ENCODE measurements around the gene RIMS3.
A peak's percentile ranks its signal among the peaks of the same experiment; 100 is the strongest.

The RIMS3 gene

DNA sequence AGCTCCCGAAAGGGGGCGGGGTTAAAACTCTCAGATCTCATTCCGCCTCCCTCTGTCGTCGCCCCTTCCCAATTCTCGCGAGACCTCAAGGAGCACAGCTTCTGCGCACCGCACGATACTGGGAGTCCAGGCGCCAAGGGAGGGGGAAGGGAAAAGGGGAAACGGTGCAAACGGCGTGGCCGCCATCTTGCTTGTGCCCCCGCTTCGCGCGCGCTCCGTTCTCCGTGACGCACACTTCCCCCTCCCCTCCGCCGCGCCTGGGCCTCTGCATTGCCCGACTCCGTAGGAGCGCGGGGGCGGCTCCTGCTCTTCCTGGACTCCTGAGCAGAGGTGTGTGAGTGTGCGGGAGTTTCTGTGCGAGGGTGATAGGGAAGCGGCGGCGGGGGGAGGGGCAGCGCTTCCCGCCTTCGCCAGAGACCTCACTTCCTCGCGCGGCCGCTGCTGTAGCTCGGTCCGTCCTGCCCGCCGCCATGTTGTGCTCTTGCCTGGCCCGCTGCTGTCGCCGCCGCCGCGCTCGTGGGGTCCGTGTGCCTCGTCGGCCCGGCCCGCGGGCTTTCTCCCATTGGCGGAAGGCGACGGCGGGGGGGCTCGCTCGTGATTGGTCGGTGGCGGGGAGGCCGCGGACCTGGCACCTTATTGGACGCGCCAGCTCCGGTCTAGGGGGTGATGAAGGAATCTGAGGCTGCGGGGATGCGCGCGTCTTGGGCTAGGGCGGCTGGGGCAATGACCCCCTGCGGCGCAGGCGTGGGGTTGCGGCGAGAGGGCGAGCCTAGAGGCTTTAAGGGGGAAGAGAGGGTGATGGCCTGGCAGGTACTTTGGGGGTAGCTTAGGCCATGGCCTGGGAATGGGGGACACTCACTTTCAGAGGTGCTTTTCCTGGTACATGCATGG is 26.3 kb upstream of the RIMS3 start, which contains the start of gene NFYC:
TSS of gene NFYC (plus strand) at position 167 of the 891 bp plus-strand sequence. CDS start 47,140 bp downstream, outside the sequence.
- peak; percentile 94 for DNase-seq (ENCODE audit: low read depth, low spot score)

DNA sequence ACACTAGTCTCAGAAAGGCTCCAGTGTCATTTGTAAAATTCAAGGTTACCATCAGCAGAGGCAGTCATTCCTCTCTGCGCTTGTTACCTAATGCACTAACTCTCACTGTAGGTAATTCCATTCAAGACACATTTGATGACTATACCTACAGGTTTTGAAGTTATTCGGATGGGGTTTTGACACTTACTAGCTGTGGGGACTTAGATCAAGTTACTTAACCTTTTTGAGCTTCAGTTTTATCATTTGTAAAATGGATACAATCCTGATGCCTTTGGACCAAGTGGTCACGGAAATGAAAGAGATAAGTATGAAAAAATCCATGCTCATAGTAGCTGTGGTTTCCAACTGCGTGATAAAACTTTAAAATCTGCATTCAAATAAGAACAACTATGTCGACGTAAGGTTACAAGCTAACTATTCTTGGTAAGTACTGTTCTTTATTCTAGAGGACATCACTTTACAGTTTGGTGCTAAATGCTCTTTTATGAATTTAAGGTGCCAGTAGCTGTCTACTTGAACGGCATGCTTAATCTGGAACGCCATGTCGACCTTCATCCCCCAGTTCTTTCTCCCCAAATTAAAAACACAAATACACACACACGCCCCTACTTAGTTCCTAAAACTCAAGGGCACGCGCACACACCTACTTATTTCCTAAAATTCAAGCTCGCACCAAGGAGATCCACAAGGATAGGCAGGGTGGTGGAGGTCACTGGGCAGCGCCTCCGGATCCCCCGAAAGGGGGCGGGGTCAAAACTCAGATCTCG is 25.5 kb upstream of the RIMS3 start:
- DNase-seq (ENCODE audit: low read depth, low spot score): no peak

DNA sequence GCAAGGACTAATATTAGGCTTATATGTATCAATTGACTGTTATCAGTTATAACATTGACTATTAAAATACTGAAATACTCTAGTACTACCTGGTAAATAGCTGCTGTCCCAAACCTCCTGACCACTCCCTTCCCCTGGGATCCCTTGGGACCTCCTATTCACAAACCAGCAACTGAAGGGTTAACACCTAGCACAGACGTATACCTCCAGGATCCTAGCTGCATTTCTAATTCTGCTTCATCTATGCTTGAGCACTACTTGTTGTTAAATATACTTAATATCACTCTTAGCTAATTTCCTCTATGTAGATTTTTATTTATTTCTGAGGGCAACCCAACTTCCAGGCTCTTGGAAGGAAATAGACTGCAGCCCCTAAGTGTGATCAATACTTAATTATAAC is 24.3 kb upstream of the RIMS3 start:
- DNase-seq (ENCODE audit: low read depth, low spot score): no peak

DNA sequence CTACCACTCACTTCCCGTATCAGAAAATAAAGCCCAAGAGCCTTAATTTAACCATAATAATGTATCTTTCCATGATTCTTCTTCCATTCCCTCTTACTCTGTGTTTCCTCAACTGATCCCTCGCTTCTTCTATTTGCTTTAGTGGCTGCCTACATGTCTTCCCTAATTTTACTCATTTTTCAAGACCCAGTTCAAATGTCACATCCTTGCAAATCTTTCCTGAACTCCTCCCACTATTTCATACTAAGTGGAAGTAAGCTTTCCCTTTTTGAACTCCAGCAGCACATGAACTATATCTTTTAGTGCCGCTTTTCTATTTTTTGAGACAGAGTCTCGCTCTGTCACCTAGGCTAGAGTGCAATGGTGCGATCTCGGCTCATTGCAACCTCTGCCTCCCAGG is 22.2 kb upstream of the RIMS3 start:
- no peak for DNase-seq (ENCODE audit: low read depth, low spot score)

DNA sequence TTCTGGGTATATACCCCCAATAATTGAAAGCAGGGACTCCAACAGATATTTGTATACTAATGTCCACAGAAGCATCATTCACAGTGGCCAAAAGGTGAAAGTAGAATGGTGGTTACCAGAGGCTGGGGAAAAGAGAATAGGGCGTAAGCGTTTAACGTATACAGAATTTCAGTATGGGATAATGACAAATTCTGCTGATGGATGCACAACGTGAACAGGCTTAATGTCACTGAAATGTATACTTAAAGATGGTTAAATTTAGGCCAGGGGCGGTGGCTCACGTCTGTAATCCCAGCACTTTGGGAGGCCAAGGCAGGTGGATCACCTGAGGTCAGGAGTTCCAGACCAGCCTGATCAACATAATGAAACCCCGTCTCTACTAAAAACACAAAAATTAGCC is 21.6 kb upstream of the RIMS3 start:
- DNase-seq (ENCODE audit: low read depth, low spot score): no peak

DNA sequence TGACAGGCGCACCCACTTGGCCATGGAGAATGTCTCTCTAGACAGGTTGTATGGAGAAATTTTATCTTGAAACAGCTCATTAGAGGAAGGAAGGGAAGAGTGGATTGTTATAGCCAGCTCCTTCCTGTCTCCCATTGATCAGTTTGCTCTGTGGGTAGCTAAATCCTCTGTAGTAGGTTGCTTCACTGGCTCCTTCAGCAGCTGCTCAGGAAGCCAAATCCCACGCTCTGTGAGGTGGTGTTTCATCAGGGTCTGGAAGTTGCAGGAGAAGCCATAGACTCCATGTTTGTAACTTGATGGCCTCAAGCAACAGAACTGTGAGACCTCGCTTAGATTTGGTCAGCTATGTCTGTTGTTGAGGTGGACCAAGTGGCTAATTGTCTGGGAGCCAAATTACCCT is 19.2 kb upstream of the RIMS3 start:
- DNase-seq (ENCODE audit: low read depth, low spot score): no peak

DNA sequence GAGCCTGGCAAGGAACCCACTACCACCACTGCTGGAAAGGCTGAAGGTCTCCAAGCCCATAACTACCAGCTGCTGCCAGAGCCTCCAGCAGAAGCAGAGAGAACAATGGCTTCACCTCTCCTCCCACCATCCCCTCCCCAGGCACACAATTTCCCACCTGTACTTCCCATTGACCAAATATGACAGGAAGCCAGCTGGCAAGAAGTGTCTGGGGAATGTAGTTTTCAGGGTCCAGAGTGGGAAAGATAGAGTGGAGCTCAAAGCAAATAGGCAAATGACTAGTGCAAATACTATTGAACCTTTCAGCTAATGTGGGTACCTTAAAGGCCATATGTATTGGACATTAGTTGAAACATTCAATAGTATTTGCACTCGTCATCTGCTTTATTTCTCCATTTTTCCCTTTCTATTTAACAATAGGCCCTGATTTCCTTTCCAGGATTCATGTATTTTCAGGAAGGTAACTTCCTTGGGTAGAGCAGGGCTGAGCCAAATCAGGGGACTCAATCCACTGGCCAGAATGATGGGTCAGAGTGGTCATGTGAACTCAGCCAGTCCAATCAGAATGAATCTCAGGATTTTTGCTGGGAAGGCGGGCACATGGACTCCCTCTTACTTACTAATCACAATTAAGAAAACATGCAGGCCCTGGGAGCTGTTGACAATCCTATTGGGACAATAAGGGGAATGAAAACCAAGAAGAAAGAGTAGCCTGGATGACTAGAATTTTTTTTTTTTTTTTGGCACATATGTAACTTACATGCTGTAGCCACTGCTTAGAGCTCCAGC is 13.9 kb upstream of the RIMS3 start:
- DNase-seq (ENCODE audit: low read depth, low spot score): no peak

DNA sequence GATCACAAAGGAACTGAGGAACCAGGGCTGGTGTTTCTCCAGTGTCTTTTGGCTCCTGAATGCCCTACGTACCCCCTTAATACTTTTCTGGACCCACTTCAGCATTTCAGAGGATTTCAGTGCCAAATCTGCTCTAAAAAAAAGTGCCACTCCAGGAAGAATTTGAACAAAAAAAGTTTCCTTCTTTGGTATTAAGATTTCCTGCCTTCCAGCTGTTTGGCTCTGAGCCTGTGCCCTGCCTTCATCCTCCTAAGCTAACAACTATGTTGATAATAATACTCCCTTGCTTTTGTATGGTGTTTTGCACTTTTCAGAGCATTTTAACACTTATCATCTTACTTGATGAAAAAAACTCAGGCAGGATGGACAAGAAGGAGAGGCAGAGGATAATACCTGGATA is 11.0 kb upstream of the RIMS3 start:
- no peak for DNase-seq (ENCODE audit: low read depth, low spot score)

DNA sequence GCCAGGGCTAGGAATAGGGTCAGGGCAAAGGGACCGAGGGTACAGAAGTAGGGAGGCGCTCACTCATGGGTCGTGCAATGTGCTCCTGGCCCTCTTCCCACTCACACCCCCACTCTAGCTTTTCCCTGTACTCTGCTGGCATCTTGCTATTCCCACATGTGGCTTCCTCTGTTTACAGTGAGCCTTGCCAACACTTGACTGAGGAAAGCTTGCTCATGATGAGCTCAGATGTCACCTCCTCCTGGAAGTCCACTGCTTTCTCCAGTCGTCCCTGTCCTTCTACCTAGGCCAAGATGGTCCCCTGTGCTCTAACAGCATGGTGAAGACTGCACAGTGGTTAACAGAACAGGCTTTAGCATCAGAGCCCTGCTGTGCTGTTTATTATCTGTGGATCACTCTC is 8.0 kb upstream of the RIMS3 start:
- no peak for DNase-seq (ENCODE audit: low read depth, low spot score)

DNA sequence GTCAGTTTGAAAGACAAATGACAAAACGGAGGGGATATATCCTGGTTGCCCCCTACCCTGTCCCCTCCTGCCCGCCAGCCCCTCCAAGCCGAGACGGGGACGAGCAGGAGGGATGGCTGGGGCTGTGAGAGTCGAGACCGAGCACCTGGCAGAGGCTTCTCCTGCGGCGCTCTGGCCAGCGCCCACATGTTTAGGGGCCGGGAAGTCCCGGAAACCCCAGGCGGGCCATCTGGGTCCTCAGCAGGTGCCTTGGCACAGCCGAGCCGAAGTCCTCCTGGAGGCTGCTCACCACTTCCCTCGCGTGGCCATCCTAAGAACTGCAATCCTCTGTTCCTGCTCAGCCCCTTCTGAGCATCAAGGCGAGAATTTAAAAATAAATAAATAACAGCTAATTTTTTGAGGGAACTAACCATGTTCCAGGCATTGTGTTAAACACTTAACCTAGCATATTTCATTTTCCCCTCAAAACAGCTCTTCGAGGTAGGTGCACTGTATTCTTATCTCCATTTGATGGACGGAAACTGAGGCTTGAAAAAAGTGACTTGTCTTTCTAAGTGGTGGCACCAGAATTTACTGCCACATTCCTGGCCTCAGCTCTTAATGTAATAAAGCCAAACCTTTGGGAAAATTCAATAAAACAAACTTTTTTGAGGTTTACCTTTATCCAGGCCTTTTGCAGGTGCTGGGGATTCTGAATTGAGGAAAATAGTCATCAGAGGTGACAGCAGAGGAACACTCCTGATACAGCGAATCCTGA is 3.5 kb upstream of the RIMS3 start:
- DNase-seq (ENCODE audit: low read depth, low spot score): no peak

DNA sequence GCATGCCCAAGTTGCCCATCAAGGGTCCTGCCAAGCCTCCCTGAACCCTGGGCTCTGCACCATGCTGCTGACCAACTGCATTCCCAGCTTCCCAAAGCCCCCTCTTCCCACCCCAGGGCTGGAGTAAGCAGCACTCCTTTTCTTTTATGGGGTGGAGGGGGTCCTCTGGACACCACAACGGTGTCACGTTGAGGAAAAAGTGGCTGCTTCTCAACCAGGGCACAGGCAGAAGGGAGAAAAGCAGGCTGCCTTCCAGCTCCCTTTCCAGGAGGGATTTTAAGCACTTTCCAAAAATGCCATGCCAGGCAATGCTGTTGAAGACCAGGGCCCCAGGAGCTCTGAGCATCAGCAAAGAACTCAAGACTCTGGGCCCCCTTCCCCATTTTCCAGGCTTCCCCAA is 691 bp downstream of the RIMS3 start:
- no peak for DNase-seq (ENCODE audit: low read depth, low spot score)

DNA sequence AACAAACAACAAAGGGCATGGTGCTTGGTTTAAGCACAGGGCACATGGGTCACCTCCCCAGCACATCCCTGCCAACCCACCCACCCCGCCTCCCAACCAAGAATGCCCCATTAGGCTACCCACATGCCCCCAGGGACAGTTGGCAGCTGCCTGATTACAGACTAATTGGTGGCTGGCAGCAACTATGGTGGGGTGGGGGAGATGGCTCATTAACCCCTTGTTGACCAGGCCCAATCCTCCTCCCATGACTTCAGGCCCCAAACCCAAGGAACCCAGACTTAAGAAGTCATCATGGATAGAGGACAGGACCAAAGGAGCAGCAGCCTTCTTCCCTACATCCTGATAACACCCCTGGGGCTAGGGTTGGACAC is 1.3 kb downstream of the RIMS3 start:
- DNase-seq (ENCODE audit: low read depth, low spot score): no peak

DNA sequence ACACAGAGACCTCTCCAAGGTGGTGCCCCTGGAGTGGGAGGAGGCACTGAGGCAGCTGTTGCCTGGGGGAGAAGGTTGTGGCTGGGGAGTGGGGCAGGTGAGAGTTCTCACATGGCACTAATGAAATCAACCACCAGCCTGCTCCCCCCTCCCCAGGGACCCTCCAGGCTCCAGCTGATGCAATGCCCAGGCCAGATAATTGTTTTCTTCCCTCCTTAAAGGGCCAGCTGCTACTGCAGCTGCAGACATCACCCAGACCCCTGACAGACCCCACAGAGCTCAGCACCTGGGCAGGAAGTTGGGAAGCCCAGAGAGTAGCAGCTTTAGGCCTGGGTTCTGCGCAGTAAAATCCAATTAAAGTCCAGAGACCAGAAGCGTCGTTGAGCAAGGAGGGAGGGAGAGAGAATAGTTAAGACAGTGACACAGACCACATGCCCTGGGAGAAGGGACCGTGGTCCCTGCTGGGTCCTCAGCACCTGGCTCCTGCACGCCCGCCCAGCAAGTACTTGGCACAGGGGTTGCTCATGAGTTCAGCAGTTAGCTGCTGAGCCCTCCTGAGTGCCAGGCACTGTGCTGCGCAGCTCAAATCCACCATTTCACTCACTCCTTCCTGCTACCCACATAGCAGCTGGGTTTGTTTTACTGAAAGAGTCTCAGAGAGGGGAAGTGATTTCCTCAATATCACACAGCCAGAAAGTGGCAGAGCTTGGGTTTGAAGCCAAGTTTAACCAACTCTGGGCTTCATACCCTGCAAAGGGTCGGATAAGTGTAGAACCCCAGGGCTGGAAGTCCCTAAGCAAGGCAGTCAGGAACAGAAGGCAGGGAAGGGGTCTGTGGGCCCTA is 1.9 kb downstream of the RIMS3 start:
- no peak for DNase-seq (ENCODE audit: low read depth, low spot score)

DNA sequence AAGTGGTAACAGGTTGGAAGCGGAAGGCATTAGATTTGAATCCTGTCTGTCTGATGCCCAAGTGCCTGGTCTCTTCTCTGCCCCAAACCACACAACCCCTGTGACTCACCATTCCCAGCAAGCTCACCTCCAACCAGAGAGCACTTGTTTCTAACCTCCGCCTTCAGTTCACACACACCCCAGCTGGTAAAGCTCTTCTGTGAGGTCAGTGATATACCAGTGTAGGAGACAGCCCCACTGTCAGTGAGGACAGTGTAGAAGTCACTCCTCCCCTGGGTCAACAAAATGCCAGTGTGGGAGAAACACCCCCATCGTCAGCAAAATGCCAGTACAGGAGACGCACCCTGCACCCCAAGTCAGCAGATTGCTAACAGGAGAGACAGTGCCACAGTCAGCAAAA is 2.6 kb downstream of the RIMS3 start:
- DNase-seq (ENCODE audit: low read depth, low spot score): no peak

DNA sequence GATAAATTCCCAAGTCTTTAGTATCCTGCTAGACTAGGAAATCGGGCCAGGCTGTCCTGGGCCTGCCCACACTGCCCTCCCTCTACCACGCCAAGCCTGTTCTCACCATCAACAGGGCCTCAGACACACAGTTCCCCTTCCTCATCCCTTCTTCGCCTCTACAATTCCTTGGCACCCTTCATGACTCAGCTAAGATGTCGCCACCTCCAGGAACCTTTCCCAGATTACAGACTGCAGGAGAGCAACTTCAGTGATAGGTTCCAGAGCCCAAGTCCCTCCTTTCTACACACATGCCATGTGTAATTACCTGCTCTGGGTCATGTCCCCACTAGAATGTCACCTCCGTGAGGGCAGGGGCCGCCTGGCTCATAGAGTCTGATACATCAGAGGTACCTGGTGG is 3.3 kb downstream of the RIMS3 start:
- DNase-seq (ENCODE audit: low read depth, low spot score): no peak

DNA sequence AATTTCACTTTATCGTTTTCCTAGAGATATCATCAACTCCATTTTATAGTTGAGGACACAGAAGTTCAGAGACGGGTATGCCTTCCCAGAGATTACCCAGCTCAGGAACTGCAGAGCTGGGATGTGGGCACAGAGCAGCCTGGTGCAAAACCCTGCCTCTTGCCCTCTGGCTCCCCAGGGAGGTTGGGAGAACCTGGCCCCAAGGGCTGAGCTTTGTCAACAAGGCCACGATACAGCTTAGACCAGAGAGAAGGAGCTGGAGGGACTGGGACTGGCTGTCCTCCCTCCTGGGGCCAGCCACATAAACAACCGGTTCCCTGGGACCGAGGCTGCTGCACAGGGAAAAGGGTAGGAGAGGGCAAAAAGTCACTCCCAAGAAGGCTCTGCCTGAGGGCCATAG is 3.8 kb downstream of the RIMS3 start:
- DNase-seq (ENCODE audit: low read depth, low spot score): no peak

DNA sequence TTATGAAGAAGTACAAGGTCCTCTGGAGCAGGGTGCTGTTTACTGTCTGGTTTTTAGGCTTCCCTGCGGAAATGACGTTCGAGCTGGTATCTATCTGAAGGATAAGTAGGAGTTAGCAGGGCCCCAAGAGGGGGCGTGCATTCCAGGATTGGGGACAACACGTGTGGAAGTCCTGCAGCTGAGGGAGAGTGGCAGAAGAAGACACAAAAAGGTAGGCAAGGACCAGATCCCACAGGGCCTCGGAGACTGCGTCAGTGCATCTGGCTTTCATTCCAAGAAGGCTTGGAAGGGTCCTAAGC is 5.9 kb downstream of the RIMS3 start:
- DNase-seq (ENCODE audit: low read depth, low spot score): no peak

DNA sequence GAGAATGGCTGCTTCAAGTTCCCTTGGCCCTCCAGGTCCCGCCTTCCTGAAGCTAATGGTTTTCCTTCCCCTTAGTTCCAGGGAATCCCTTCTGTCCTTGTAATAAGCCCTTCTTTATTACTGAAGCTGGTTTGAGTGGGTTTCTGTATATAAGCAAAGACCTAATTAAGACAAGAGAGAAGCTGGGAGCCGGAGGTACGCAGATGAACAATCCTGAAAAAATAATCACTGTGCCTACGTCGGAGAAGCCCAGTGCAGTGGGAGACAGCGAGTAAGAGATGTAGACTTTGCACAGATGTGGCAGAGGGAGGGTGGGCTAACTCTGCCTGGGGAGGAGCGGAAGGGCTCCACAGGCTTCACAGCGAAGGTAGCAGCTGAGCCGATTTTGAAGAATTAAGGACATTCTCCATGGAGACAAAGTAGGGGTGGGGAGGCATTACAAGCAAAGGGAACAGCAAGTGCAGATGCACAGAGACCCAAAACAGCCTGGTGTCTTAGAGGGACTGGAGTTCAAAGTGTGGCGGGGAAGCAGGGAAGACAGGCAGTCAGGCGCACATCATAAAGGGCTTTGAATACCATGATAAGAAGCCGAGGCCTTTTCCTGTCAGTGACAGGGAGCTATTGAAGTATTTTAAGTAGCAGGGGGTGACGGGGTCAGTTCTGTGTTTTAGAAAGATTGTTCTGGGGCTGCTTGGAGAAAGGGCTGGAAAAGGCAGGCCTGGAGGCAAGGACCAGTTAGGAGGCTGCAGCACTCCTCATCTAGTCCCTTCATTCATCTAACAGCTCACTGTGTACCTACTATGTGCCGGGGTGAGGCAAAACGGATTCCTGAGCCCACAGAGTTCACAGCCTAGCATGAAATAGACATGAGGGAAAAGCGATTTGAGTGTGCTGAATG is 6.5 kb downstream of the RIMS3 start:
- no peak for DNase-seq (ENCODE audit: low read depth, low spot score)

DNA sequence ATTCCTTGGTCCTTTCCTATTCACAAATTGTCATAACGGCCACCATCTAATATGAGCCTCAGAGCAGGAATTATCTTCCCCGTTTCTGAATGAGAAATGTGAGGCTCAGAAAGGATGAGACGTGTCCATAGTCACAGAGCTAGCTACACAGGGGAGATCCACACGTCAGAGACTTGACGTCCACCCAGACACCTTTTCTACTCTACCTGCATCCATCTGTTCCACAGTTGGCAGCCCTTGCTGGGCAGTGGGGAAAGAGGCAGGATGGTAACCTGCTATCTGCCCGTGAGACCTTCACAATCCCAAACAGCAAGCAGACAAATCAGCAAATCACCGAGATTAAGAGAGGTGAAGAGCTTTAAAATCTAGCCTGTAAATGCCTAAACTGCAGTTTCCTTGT is 8.4 kb downstream of the RIMS3 start:
- DNase-seq (ENCODE audit: low read depth, low spot score): no peak
